NK-92 treated with Interleukin-12 subunit alpha and Interleukin-12 subunit beta, amount 100 ng/mL, for 24 hours (cell line): ENCODE data around the gene PPIA.

Experiments used
- DNase-seq: peaks from one replicate; lab custom pipeline; 2025; lab: John Stamatoyannopoulos, UW

Gene PPIA

GRCh38 chr7:44796504-44797328, at the start of gene PPIA:
Gene PPIA, plus strand, starts transcription at chr7:44796681. Its CDS starts 44 bp downstream, at chr7:44796725.
- DNase-seq = peak; percentile 96

GRCh38 chr7:44748045-44748947, 48.2 kb upstream of the PPIA start, which contains the start of gene ZMIZ2:
Gene ZMIZ2, plus strand, starts transcription at chr7:44748847. Its CDS starts 7,403 bp downstream, at chr7:44756250.
- peak; percentile 86 for DNase-seq

- DNase-seq = no peak
Observed at GRCh38 chr7:44748948-44749731, 47.3 kb upstream of the PPIA start.

GRCh38 chr7:44749992-44750391, 46.5 kb upstream of the PPIA start:
- no peak for DNase-seq

GRCh38 chr7:44750424-44750823, 46.1 kb upstream of the PPIA start:
- DNase-seq = no peak

GRCh38 chr7:44750921-44751571, 45.4 kb upstream of the PPIA start:
- peak; percentile 53 for DNase-seq

GRCh38 chr7:44752822-44753221, 43.7 kb upstream of the PPIA start:
- DNase-seq = no peak

- DNase-seq = no peak
Observed at GRCh38 chr7:44754802-44755697, 41.4 kb upstream of the PPIA start.

GRCh38 chr7:44755698-44756627, 40.5 kb upstream of the PPIA start:
- no peak for DNase-seq

- DNase-seq = no peak
Observed at GRCh38 chr7:44756904-44757303, 39.6 kb upstream of the PPIA start.

- DNase-seq = no peak
Observed at GRCh38 chr7:44757311-44757710, 39.2 kb upstream of the PPIA start.

GRCh38 chr7:44757739-44758138, 38.7 kb upstream of the PPIA start:
- no peak for DNase-seq

- DNase-seq = no peak
Observed at GRCh38 chr7:44759246-44759645, 37.2 kb upstream of the PPIA start.

- DNase-seq = no peak
Observed at GRCh38 chr7:44760034-44760580, 36.4 kb upstream of the PPIA start.

GRCh38 chr7:44761207-44762161, 35.0 kb upstream of the PPIA start:
- no peak for DNase-seq

- no peak for DNase-seq
Observed at GRCh38 chr7:44762300-44762699, 34.2 kb upstream of the PPIA start.

- no peak for DNase-seq
Observed at GRCh38 chr7:44762726-44763522, 33.6 kb upstream of the PPIA start.
